Dedifferentiated amniotic fluid mesenchymal stem cell (primary cell): ENCODE results near the gene MED17.
A peak's percentile ranks its signal among the peaks of the same experiment; 100 is the strongest.

Experiments used
- DNase-seq: peaks from one replicate; pipeline ENCODE4 v3.0.0-alpha.2; 2016; ENCODE audit errors: extremely low spot score

The MED17 gene

GRCh38 chr11:93817426-93818348, 33.6 kb downstream of the MED17 start:
- DNase-seq, result no peak

DNA sequence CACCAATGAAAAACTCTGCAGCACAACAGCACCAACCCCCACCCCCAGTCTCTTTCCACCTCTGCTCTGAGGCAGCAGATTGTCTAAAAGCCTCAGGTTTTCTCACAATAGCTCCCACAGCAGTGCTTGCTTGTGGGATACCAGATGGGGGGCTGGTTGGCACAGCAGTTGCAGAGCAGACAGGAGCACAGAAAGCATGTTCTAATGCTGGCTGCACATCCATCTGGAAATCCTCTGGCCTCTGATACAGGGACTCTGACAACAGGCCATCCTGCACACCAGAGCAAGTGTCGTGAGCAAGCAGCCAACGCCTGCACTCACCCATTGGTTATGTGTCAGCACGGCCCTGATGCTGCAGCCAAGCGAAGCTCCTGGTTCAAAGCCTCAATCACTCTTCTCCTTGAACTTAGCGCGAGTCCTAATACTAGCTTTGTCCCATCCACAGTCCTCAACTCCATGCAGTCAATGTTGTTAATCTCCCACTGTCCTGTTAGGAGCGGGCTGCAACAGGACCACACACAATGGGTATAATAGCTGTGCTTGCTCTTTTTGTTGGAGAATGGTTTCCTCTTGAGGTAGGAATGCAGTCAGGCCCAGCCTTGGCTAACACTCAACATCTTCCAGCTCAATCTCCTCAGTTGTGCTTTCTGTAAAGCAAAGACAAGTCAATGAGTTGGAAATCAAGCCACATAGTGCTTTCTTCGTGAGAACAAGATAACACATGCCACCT, 36.0 kb downstream of the MED17 start:
- no peak for DNase-seq

- no peak for DNase-seq
Measured at GRCh38 chr11:93820847-93821246, 36.8 kb downstream of the MED17 start.

GRCh38 chr11:93821617-93822016, 37.5 kb downstream of the MED17 start:
- no peak for DNase-seq

- DNase-seq, result no peak
Measured at GRCh38 chr11:93822359-93822758, 38.3 kb downstream of the MED17 start.

DNA sequence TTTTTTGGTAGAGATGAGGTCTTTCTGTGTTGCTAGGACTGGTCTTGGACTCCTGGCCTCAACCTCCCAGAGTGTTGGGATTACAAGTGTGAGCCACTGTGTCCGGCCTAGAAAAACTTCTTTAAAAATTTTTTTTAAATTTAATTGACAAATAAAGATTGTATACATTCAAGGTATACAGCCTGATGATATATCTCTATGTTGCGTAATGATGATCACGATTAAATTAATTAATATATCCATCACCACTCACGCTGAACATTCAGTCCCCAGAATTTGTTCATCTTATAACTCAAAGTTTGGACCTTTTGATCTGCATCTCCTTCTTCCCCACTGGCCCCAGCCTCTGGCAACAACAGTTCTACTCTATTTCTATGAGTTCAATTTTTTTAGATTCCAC, 39.1 kb downstream of the MED17 start:
- no peak for DNase-seq

- no peak for DNase-seq
Measured at GRCh38 chr11:93827363-93827762, 43.3 kb downstream of the MED17 start.

DNA sequence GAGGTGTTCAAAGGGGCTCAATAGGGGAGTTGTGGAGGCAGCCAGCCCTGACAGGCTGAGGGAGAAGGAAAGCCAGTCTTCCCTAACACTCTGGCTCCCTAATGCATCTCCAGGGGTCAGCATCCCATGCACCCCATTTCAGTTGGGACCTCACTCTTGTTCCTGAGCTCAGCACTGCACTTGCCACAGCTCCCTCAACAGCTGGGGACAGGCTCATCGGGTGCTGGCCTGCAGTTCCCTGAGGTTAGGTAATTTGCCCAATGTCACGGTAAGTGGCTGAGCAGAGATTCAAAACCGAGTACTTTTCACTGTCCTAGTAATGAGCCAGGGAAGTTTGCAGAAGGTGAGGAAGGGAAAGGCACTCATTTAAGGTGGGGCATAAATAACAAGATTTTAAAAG, 45.5 kb downstream of the MED17 start:
- no peak for DNase-seq

- DNase-seq, result no peak
Measured at GRCh38 chr11:93831343-93832127, 47.5 kb downstream of the MED17 start.

DNA sequence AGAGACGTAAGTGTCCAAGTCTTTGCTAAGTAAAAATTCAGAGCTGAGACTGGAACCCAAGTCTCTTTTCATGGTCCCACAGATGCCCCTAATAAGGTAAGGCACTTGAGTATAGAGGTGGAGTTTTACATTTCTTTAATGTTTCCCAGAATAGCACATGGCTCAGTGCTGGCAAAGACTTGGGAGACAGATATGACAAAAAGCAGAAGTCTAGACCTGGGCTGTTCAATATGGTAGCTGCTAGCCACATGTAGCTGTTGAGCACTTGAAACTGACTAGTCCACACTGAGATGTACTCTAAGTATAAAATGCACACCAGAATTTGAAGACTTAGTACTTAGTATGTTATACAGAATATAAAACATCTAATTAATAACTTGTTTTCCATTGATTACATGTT, 48.7 kb downstream of the MED17 start:
- no peak for DNase-seq

DNA sequence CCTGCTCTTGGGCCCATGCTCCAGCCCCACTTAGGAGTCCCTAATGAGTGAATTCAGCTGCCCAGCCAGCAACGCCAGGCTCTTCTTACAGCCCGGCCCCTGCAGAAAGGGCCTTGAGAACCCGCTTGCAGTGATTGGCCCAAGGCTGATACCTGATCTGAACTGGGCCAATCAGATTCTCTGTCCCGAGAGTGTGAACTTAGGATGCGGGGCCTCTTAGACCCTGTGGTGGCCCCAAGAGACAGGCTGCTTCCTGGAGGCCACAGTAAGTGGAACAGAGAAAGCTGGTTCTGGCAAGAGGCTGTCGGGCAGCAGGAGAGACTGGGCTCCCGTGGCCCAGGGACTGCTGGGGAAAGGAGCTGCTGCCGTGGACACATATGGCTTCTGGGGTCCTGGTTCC, 54.9 kb downstream of the MED17 start:
- DNase-seq, result no peak

GRCh38 chr11:93840180-93840579, 56.1 kb downstream of the MED17 start:
- DNase-seq, result no peak

GRCh38 chr11:93840981-93841380, 56.9 kb downstream of the MED17 start:
- DNase-seq, result no peak

DNA sequence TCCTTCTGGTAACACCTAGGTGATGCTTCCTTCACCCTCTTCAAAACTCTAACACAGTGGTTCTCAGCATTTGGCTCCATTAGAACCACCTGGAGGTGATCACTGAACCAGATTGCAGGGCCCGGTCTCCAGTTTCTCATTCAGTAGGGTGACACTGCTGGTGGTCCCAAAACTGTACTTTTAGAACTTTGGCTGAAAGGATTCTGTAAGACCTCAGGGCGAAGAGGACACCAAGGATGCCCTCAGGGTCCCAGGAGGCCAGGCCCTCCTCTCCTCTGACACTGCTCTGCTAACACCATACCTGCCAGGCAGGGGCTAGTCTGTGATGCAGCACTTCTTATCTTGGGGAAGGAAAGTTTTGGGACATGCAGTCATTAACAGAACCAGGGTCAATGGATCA, 57.4 kb downstream of the MED17 start:
- DNase-seq, result no peak

GRCh38 chr11:93842034-93842433, 58.0 kb downstream of the MED17 start:
- DNase-seq, result no peak

GRCh38 chr11:93842461-93842860, 58.4 kb downstream of the MED17 start:
- peak; percentile 69 for DNase-seq

DNA sequence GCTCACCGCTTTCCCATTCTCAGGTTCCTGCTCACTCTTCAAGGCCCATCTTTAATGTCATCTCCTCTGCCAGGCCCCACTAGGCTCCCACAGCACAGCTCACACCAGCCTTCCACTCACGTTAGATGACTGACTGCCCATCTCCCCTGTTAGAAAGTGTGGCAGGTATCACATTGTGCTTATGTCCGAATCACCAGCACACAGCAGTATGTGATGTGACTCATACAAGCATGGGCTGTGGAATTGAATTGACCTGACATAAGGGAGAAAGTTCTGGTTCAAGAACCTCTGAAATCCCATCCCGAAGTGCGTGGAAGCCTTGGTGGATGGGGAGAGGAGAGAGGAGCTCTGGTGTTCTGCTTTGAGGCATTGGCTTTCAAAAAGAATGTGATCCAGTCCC, 59.8 kb downstream of the MED17 start:
- DNase-seq, result no peak

- no peak for DNase-seq
Measured at GRCh38 chr11:93844568-93844967, 60.5 kb downstream of the MED17 start.

- DNase-seq, result no peak
Measured at GRCh38 chr11:93845181-93846092, 61.4 kb downstream of the MED17 start.

- DNase-seq, result no peak
Measured at GRCh38 chr11:93846411-93846810, 62.3 kb downstream of the MED17 start.

- DNase-seq, result no peak
Measured at GRCh38 chr11:93849201-93849600, 65.1 kb downstream of the MED17 start.
